NCI-H82 treated with DMSO at 0.1 percent for 48 hours (cell line): ENCODE measurements around the gene LIMS3.
"Not testable (repeated sequence)": the region's sequence is repeated elsewhere in the genome, so short reads cannot be mapped to it uniquely, and the experiment has no call there.

Experiments
- DNase-seq: peaks from one replicate; lab custom pipeline; 2025; ENCODE audit not compliant: unreplicated experiment; lab: John Stamatoyannopoulos, UW

LIMS3 gene

DNA sequence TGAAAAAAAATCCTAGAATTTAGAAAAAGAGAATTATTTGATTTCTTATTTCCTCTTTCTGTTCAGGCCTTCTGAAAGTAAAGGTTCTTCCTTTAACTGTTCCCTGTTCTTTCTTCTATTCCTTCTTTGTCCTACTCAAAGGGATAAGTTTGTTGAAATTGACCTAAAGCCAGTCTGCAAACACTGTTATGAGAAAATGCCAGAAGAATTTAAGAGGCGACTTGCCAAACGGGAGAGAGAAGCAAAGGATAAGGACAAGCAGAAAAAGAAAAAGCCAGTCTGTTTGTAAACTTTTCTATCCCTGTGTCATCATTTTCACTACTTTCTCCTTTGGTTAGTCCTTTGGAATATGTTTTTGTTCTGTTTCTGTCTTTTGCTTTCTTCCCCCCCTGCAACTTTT, 26.0 kb downstream of the LIMS3 start:
- not testable (repeated sequence) for DNase-seq

DNA sequence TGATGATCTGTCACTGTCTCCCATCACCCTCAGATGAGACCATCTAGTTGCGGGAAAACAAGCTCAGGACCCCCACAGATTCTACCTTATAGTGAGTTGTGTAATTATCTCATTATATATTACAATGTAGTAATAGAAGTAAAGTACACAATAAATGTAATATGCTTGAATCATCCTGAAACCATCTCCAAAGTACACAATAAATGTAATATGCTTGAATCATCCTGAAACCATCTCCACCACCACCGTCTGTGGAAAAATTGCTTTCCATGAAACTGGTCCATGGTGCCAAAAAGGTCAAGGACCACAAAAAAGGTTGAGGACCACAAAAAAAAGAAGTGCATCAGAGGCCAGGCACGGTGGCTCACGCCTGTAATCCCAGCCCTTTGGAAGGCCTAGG, 29.3 kb downstream of the LIMS3 start:
- not testable (repeated sequence) for DNase-seq

GRCh38 chr2:109929222-109929621, 30.7 kb downstream of the LIMS3 start:
- DNase-seq, result not testable (repeated sequence)

GRCh38 chr2:109936534-109936933, 38.0 kb downstream of the LIMS3 start:
- not testable (repeated sequence) for DNase-seq

- DNase-seq, result not testable (repeated sequence)
Observed at GRCh38 chr2:109945362-109945761, 46.9 kb downstream of the LIMS3 start.

DNA sequence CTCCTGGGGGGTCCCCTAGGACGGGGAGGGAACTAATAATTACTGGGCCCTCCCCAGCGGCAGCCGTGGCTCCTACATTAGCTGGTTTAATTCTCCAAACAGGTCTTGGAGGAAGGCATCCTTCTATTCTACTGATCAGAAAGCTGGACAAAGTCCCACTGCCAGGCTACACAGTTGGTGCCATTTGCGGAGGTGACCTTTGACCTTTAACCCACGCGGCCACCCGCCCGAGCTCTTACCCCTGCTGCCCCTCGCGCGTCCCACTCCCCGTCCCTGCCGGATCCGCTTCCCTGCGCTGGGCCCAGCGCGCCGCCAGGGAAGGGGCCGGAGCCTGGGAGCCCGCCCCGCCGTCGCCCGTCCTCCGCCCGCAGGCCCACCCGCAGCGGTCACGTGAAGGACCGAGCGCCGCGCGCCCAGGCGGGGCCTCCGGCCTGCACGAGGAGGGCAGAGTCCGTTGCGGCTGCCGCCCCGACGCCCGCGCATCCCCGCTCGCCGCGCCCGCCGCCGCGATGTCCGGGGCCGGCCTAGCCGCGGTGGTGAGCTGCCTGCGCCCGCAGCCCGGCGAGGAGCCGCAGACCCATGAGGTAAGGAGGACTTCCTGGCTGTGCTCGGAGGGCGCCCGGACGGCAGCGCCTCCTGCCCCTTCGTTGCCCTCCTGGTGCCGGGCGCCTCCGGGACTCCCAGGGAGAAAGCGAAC, 48.9 kb downstream of the LIMS3 start:
- DNase-seq, result not testable (repeated sequence)

DNA sequence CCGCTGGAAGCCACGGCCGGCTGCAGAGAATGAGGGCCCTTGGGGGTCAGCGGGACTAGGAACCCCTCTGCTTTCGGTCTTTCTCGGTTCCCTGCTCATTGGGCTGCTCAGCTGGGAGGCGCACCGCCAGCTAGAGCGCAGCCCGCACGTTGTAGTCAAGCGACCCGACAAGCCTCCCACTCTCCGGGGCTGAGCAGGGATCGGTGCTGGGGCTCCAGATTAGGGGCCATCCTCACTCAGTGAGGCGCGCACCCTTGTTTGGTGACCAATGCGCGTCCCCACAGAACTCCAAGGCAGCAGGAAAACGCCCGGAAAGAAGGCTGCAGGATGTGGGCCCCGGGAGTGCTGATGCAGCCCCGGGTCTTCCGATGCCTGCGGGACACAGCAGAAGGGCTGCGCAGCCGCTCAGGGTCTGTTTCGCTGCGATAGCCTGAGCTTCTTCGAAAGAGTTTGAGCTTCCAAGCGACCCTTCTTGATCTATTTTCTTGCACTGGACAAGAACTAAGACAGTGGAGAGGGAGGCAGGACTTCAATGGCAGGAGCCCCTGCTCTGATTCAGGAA, 49.6 kb downstream of the LIMS3 start:
- DNase-seq, result not testable (repeated sequence)

- not testable (repeated sequence) for DNase-seq
Observed at GRCh38 chr2:109950146-109950843, 51.8 kb downstream of the LIMS3 start.

DNA sequence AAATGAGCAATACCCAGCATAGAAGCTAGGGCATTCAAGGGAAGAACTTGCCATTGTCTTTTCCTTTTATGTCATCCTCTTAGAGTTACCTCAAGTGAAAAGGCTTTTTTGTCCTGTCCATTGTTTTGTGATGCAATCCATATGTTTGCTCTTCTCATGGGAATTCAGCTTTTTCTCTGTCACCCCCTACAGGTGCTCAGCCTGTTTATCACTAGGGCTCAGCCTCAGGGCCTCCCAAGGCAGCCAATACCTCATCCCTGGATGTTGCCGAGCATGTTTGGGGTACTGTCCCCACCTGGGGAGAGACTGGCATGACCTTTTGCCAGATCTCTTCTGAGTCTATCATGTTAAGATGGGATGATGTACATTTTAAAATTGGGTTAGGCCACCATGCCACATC, 65.5 kb downstream of the LIMS3 start:
- DNase-seq, result not testable (repeated sequence)

- DNase-seq, result not testable (repeated sequence)
Observed at GRCh38 chr2:109965482-109965881, 67.0 kb downstream of the LIMS3 start.

DNA sequence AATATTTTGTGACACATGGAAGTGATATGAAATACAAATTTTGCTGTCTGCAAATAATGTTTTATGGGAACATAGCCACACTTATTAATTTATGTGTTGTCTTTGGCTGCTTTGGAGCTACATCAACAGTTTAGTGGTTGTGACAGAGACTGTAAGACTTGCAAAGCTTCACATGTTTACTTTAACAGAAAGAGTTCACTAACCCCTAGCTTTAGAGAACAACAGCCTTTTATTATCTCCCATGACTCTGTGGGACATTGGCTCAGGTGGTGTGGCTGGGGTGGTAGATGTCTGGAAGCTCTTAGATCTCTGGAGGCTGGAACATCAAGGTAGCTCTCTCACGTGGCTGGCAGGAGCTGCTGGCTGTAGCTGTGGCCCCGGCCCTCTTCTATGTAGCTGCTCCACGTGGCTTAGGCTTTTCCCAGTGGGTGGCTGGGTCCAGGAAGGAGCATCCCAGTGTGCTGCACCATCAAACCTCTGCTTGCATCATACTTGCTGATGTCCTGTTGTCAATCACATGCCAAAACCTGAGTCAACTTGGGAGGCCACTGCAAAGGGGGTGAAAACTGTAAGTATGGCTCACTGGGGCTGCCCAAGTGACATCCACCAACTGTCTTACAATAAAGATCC, 67.7 kb downstream of the LIMS3 start:
- DNase-seq, result not testable (repeated sequence)

DNA sequence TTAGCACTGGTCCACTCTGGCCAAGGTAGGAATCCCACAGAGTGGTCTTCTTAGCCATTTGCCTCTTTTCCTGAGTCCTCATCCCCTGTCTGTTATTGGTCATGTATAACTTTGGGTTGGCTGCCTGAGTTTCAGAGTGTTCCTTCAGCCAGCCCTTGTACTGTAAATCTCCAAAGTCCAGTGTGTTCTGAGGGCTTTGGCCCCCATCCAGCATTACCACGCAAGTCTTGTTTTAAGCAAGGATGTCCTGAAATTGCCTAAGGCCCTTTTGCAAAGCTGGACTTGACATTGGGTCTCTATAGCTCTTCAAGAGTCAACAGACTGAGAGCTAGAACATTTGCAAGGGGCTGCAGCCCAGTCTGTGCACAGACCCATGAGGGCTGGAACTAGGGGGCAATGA, 68.4 kb downstream of the LIMS3 start:
- not testable (repeated sequence) for DNase-seq

DNA sequence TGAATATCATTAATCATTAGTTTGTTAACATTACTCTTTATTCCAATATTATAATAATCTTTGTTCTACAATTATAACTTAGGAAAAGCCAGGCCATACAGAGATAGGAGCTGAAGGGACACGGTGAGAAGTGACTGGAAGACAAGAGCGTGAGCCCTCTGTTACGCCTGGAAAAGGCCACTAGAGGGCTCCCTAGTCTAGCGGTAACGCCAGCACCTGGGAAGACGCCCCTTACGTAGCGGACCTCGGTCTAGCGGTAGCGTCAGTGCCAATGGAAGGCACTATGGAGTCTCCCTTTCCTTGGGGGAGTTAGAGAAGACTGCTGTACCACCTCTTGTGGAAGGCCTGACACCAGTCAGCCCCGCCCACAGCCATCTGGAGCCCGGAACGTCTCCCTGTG, 71.4 kb downstream of the LIMS3 start:
- DNase-seq, result not testable (repeated sequence)

- not testable (repeated sequence) for DNase-seq
Observed at GRCh38 chr2:109971710-109972109, 73.2 kb downstream of the LIMS3 start.
